ENCODE measurements around the gene BMF. TPM values are rescaled to one million over a fixed set of nuclear protein-coding genes. Genes with fewer than 3 reads are reported as not detected.

The BMF gene
- total RNA-seq, 1 experiment from 2014 or later, result not detected

DNA sequence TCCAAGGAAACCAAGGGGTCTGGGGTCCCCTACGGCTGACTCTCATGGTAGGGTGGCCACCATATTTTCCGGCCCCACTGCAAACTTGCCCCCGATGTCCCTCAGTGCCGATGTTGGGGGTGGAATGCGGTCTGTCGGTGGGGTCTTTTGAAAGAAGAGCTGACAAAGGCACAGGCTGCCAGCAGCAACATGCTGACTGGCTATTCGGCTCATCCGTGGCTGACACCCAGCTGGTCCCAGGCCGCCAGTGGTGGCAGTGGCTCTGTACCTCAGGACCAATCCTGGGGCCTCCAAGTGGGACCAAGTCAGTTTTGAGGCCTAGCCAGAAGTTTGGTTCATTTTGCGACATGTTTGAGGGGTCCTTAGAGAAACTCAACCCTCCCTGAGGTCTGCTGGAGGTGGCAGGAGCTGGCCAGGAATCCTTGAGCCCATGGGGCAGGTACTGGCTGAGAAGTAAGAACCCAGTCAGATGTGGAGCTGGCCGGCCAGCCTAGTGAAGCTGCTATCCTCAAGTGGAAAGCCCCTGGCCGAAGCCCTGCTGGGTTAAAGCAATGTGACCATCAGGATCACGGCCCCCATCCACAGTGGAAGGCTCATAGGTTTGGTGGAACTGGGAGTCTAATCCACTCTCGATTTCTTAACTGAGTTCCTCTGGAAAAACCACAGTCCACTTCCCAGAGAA is 17.8 kb downstream of the BMF start:
- Mint-ChIP-seq H3K27ac (ENCODE audit: low read depth, unreplicated experiment) (no peak overlapping the region), H3K4me1 (ENCODE audit: insufficient read depth, unreplicated experiment) (peaks cover 16% of the 10 kb centered on the region)
- CTCF ChIA-PET, result interaction anchor here (0.6 to 2.8 kb wide), 3 partner anchors 14 to 1255 kb away, joined by 3 to 8 read pairs (median 3); no protein-coding TSS in a partner anchor

DNA sequence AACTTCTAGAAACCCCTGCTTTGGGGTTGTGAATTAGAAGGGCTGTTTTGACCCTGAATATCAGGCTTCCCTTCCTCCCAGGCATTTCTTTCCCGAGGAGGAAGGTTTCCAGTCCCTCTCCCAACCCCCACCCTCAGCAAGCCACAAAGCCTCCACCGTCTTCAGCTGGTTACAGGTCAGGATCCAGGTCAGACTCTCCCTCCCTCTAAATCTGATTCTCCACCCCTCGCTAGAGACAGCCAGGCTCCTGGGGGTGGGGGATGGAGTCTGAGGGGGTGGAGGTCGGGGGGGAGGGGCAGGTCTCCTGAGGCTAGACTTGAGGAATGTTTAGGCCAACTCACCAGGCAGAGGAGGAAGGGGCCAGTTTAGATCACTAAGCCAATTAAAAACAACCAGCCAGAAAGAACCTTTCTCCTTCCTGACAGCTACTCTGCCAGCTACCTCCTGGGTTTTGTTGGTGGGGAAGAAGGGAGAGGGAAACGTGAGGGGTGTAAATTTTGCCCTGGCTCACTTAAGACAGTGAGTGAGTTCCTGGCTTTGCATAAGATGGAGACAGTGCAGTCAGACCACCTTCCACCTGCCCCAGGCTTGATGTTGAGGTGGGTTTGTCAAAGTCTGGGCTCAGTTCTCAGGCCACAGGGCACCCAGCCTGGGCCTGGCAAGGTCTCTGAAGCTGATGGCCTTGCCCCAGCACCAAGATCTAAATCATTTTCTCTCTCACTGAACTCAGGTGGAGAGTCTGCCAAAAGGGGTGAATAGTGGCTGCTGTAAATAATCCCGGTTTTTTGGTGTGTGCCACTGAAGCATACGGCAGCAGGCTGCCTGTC is 19.5 kb downstream of the BMF start:
- no peak overlapping the region for H3K4me3 Mint-ChIP-seq (ENCODE audit: unreplicated experiment)
- DNase-seq (ENCODE audit: unreplicated experiment), result no peak
- no peak overlapping the region for H3K27ac Mint-ChIP-seq (ENCODE audit: low read depth, unreplicated experiment)
- H3K4me1 Mint-ChIP-seq (ENCODE audit: insufficient read depth, unreplicated experiment), result peaks cover 24% of the 10 kb centered on the region
- intact Hi-C loops (cut with micrococcal nuclease), result no loop called here
- no peaks in the 10 kb centered on the region for H3K27me3 Mint-ChIP-seq (ENCODE audit: insufficient read depth, unreplicated experiment)
- TF ChIP-seq CTCF (IDR thresholded peaks at IDR 0.05; ENCODE audit: unreplicated experiment), result no peak
- no peaks in the 10 kb centered on the region for H3K36me3 Mint-ChIP-seq (ENCODE audit: insufficient read depth, unreplicated experiment)
- ChIA-PET POLR2A (interaction anchor here (0.7 kb wide), 2 partner anchors 14 to 211 kb away, joined by 3 read pairs; no protein-coding TSS in a partner anchor), CTCF (interaction anchor here (1.5 kb wide), 1 partner anchor 17 kb away, joined by 3 read pairs; no protein-coding TSS in a partner anchor)
- no peaks in the 10 kb centered on the region for H3K9me3 Mint-ChIP-seq (ENCODE audit: unreplicated experiment)
- no TSS peak for BruUV-seq (replicated peaks)

More for the DNA sequence above, 17.8 kb downstream of the BMF start:
- POLR2A ChIA-PET, result interaction anchor here (0.5 kb wide), 1 partner anchor 8 kb away, joined by 4 read pairs; no protein-coding TSS in a partner anchor
- Mint-ChIP-seq H3K9me3 (ENCODE audit: unreplicated experiment) (no peaks in the 10 kb centered on the region), H3K27me3 (ENCODE audit: insufficient read depth, unreplicated experiment) (no peaks in the 10 kb centered on the region), H3K36me3 (ENCODE audit: insufficient read depth, unreplicated experiment) (no peaks in the 10 kb centered on the region), H3K4me3 (ENCODE audit: unreplicated experiment) (no peak overlapping the region)
- DNase-seq (ENCODE audit: unreplicated experiment), result no peak
- no TSS peak for BruUV-seq (replicated peaks)
- no peak for TF ChIP-seq CTCF (IDR thresholded peaks at IDR 0.05; ENCODE audit: unreplicated experiment)
- intact Hi-C loops (cut with micrococcal nuclease), result no loop called here

- no peak for TF ChIP-seq CTCF (IDR thresholded peaks at IDR 0.05; ENCODE audit: unreplicated experiment)
- intact Hi-C loops (cut with micrococcal nuclease), result no loop called here
- no peaks in the 10 kb centered on the region for H3K27me3 Mint-ChIP-seq (ENCODE audit: insufficient read depth, unreplicated experiment)
- no peak overlapping the region for H3K4me3 Mint-ChIP-seq (ENCODE audit: unreplicated experiment)
- peaks cover 19% of the 10 kb centered on the region for H3K4me1 Mint-ChIP-seq (ENCODE audit: insufficient read depth, unreplicated experiment)
- DNase-seq (ENCODE audit: unreplicated experiment), result no peak
- POLR2A ChIA-PET, result interaction anchor here (0.8 kb wide), 1 partner anchor 15 kb away, joined by 5 read pairs; no protein-coding TSS in a partner anchor
- CTCF ChIA-PET, result interaction anchor here (0.6 to 1.6 kb wide), 5 partner anchors 11 to 233 kb away, joined by 3 to 5 read pairs (median 3); no protein-coding TSS in a partner anchor
- H3K36me3 Mint-ChIP-seq (ENCODE audit: insufficient read depth, unreplicated experiment), result no peaks in the 10 kb centered on the region
- no peaks in the 10 kb centered on the region for H3K9me3 Mint-ChIP-seq (ENCODE audit: unreplicated experiment)
- H3K27ac Mint-ChIP-seq (ENCODE audit: low read depth, unreplicated experiment), result no peak overlapping the region
- no TSS peak for BruUV-seq (replicated peaks)
Measured at GRCh38 chr15:40087991-40088928, 20.4 kb downstream of the BMF start.
